Left forelimb (tissue), 1 donor: ENCODE measurements around the gene ARHGAP36.

Experiments
- DNase-seq: peaks from one replicate; pipeline ENCODE4 v3.0.0-alpha.2; 2018; ENCODE audit warnings: low spot score

The ARHGAP36 gene, protein sequence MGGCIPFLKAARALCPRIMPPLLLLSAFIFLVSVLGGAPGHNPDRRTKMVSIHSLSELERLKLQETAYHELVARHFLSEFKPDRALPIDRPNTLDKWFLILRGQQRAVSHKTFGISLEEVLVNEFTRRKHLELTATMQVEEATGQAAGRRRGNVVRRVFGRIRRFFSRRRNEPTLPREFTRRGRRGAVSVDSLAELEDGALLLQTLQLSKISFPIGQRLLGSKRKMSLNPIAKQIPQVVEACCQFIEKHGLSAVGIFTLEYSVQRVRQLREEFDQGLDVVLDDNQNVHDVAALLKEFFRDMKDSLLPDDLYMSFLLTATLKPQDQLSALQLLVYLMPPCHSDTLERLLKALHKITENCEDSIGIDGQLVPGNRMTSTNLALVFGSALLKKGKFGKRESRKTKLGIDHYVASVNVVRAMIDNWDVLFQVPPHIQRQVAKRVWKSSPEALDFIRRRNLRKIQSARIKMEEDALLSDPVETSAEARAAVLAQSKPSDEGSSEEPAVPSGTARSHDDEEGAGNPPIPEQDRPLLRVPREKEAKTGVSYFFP

DNA sequence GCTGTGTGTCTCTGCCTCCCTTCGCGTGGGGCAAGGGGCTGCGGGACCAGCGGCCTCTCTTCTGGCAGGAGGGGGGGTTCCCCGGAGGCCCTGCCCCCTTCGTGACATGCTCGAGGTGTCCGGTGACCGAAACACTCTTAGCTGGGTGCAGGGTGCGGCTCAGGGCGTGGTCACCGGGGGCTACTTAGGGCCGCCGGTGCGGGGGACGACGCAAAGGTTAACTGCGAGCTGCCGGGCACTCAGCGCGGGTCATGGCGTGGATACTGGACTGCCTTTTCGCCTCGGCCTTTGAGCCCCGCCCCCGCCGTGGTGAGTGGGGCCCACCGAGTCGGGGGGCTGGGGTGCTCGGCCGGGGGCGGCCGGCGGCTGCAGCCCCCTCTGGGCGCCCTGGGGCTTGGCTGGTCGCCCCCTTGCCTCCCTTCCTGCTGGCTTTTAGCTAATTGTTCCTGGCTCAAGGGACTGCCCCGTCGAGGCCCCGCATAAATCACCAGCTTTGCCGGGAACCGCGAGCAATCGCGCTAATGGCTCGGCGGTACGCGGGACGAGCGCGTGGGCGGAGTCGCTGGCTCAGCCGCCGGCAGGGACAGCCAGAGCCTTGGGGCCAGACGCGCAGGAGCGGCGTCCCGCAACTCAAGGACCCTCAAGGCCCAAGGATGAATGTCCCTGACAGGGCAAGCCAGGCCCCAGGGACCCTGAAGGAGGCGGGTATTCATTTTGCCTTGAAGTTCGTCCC lies at the start of gene ARHGAP36:
ARHGAP36 (plus strand) TSS at position 211 of the 733 bp plus-strand sequence. CDS start 23,320 bp downstream, outside the sequence.
- DNase-seq, result no peak

DNA sequence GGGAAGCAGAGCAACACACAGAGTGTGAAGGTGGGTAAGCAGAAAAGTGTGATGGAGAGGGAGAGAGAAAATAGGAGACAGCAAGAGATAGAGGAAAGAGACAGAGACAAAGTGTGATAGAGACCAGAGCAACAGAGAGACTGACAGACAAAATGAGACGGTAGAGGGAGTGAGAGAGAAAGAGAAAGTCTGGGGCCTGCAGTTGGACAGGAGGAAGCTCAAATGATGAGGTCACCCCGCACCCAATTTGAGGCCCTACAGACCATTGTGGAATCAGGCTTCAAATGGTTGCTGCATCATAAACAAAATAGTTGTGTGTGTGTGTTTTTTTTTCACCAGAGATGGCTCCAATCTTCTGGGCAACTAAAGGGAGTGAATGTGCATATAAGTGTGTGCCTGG lies 48.0 kb upstream of the ARHGAP36 start:
- no peak for DNase-seq

DNA sequence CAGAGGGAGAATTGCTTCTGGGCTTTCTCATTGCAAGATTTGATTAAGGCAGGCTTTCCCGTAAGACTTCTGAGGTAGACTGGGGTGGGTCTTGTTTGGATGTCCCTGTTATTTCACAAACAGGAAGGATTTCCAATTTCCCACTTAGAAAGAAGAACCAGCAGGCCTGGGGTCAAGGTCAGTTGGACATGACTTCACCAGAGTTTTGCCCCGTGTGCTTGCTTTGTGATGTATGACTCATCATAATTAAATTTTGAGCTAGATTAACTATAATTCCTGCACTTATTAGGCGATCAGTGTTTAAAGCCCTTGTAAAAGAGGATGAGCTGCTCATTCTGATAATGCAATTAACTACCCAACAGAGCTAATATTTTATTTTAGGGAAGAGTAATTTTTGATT lies 32.8 kb upstream of the ARHGAP36 start:
- DNase-seq, result no peak

DNA sequence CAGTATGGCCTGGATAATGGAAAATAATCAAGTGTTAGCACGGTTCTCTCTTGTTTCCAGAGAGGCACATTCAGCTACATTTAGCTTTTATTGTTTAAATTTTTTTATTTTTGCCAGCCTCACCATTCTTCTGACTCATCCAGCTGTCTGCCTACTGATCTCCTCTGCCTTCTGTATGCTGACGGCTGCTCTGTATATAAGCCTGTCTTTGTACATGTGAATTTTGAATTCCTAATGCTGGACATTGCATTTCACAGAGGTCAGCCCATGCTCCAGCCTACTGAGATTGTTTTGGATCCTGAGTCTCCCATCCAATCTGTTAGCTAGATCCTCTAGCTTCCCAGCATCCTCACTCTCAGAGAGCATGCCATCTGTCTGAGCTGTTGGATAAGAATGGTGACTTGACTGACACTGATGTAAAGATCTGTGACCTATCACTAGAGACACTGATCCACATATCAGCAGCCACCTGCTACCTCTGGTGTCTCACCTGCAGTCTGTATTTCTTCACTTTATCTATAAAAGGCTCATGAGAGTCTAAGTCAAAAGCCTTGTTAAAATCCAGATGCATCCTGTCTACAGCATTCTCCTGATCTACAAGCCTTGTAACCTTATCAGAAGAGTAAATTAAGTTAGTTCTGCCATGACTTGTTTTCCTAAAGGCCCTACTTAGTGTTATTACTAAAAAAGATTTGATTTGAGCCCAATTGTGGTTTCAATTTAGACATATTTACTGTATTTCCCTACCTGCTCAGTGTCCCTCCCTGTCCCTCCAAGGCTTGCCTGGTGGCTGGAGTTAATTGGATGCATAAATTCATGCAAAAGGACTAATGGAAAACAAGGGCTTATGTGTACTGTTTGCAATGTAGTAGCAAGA lies 25.6 kb upstream of the ARHGAP36 start:
- DNase-seq, result no peak

DNA sequence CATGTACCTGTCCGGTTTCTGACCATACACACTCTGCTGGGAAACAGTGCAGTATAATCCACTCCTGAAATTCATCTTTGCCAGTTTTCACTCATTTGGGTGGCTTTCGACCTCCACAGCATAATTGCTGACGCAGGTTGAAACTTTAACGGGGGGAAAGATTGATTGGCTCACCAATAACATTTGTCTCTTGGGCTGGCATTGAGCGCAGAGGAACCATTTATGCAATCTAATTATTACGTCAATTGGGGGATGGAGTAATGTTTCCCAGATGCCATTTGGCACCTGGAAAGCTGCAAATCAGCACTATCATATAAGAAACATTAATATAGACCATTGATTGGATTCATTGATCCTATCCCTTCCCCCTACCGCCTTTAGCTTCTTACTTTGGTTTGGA lies 24.1 kb upstream of the ARHGAP36 start:
- DNase-seq, result no peak

DNA sequence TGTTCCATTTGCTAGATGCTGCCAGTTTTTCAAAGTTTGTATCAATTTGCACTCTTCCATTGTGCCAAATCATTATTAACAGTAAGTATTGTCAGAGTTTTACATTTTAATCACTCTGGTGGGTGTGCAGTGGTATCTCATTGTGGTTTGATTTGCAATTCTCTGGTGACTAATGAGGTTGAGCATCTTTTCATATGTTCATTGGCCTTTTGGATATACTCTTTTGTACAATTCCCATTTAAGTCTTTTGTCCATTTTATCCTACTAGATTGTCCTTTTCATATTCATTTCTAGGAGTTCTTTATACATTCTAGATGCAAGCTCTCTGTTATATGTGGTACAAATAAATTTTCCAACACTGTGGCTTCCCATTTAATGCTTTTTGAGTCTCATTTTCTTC lies 17.4 kb upstream of the ARHGAP36 start:
- no peak for DNase-seq

DNA sequence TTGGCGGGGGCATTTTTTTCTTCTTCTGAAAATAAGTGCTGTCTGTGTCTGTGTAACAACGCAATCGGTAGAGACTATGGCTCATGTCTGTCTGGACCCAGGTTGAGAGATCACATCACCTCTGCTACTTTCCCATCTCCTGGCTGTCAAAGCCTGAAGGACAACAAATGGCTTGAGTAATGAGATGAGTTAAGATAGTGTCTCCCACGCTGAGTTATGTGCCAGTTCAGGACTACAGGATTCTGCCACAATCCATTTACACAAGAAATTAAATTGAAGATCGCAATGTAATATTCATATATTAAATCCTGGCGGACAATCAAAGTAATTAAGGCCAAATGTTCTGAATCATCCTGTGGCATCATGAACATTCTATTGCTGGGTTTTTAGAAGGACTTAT lies 16.5 kb upstream of the ARHGAP36 start:
- DNase-seq, result no peak

DNA sequence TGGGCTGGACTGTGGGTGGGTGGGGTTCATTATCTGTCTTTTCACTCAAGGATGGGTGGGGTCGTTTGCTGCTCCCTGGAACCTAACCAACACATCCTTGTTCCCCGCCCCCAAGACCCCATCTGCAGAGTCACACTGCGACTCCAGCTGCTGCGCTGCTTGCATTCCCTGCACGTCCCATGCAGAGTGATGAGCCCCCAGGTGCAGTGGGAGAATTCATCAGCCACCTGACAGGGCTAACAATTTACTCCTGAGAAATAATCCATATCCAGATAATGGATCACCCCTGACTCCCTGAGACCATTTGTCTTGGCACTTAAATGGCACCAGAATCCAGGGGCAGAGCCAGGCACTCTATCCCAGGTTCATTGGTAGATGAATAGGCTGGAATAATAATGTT lies 12.4 kb upstream of the ARHGAP36 start:
- DNase-seq, result no peak

DNA sequence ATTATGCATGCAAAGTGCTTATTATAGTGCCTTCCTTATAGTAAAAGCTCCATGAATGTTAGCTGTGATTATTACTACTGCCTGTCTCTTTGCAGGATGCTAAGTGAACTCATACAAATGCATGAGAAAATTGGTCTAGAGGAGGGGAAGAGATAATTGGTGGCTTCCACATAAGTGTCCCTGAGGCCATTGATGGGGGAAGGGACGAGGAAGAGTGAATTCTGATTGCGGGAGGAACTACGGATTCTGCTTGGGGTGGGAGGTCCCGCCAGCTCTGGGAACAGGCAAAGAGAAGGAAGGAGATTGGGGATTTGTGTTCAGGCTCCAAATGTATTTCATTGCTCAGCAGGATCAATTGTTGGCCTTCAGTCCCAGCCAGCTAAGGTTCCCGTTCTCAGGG lies 11.6 kb upstream of the ARHGAP36 start:
- DNase-seq, result no peak

DNA sequence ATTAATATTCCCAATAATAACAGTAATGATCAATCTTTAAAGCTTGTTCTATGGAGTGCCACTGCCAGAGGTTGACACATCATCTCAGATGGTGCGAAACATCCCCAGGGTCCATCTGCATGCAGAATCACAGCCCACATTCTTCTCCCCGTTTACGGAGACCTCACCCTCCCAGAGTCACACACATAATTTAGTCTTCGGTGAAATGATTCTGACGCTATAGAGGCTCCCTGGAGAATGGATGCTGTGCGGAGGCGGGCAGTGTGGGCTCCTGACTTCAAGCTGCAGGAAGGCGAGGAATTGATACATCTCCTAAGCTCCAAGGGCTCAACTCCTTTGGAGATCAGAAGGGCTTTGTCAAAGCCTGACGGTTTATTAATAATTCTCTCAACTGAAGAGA lies 11.0 kb upstream of the ARHGAP36 start:
- DNase-seq, result no peak

DNA sequence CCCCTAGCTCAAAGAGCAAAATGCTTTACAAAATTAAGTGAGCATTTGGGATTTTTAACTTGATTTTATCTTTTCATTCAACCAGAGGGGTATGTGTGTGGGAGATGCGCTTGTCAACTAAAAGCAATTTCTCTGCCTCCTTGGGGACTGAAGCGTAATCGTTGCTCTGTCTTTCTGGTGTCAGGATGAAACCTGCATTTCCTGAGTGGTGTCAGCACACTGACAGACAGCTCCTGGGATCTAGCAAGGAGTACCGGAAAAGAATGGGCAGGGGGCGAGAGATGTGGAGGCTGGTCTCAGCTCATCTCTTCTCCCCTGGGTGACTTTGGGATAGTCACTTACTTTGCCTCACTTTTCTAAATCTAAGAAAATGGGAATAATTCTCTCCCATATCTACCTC lies 5.1 kb upstream of the ARHGAP36 start:
- DNase-seq, result no peak

DNA sequence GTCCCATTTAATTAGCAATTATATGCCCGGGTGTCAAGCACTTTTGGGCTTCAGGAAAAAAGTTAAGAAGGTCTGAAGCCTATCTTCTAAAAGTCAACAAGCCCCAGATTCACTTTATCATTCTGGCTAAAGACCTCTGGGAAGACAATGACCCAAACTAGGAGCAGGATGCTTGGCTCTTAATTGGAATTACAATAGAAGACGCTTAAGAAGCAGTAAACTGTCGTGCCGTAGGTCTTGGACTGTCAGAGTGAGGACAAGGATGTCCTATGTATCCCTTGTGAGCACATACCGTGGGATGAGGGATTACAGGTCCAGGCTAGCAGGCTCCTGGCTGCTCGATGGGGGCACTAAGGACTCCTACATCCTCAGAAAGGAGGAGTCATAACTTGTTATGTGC lies 3.2 kb upstream of the ARHGAP36 start:
- DNase-seq, result no peak

DNA sequence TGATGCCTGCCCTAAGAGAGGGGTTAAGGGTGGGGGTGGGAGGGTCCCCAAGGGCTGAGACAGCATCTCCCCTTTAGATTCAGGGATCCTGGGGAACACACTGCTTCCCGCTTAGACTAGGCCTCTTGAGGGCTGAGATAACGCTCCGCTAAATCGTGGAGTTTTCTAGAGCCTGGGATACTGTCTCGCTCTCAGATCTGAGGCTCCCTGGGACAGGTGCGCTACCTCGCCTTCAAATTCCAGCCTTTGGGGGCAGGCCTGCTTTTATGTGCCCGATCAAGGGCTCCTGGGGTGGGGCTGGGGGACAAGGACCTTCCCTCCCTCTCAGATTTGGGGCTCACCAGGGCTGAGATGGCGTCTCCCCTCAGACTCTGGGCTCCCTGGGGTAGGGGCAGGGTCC lies 440 bp upstream of the ARHGAP36 start:
- DNase-seq, result no peak

DNA sequence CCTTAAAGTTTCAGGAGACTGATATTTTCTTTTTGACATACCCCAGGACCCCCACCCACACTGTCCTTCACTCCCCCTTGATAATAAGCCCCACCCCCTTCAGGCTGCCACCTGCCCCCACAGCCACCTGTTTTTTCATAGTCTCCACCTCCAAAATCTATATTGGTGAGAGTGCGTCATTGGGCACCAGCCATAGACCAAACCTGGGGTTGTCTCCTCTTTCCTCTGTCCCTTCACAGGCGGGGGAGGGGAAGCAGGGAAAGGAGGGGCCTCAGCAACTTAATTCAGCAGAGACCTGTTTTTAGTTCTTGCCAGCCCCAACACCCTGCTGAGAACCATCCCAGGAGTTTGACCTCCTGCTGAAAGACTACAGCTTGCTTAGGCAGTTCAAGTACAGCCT lies 1.1 kb downstream of the ARHGAP36 start:
- DNase-seq, result no peak

DNA sequence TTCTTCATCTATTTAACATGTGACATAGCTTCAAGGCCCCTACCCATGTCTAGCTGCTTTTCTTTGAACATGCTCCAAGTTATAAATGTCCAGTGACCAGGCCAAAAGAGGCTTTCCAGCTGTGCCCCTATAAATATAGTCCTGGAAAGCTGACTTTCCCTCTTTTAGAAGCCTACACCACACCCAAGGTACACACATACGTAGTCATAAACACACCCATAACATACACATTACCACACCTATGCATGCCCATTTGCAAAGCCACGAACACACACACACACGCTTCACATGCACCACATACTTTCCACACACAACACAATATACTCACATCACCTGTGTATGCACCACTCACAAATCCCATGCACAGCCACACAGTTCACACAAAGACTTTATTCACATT lies 2.0 kb downstream of the ARHGAP36 start:
- no peak for DNase-seq

DNA sequence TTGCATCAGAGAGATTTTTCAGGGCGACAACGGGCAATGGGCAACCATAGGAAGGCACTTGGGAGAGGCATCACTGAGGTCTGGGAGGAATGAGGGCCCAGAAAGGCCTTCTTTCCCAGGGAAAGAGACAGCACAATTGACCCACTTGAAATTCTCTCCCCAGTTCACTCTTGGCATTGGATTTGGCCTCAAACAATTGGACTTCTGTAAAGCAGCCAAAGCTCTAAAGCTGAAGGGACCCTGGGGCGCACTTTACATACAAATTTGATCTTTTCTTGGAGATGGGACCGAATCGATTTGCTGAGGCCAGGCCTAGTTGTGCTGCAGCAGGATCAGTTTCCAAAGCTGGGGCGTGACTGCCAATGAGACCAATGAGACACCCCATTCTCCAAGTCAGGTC lies 3.2 kb downstream of the ARHGAP36 start:
- DNase-seq, result no peak

DNA sequence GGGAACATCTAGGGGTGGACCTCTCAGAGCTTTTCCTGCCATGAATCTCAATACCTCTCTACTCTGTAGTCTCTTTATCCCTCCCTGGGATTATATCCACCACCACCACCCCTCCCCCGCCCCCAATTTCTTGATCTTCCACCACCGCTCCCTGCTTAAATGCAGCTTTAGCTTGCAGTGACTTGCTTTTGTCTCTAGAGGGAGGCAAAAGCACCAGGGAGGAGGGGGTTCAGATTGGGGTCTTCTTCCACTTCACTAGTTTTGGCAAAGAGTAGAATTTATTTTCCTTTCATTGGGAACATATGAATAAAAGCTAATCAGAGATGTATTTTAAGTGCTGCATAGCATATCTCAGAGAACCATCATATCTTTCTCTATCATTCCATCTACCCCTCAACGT lies 5.5 kb downstream of the ARHGAP36 start:
- DNase-seq, result no peak

DNA sequence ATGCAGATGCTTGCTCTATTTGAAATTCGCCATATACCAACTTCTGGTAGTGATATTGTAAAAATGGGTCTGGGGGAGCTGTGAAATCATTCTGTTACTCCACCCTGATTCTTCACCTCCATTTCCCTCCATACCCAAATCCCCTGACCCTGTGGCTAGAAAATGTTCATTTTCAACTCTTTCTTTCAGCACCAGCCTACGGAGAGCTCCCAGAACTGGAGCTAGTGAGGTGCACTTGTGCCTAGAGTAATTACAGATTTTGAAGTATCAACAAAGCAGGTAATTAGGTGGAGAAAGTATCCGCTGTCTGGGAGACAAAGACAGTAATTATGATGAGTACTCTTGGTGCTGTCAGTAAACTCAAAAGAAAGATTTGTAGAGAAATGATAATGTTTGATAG lies 8.1 kb downstream of the ARHGAP36 start:
- DNase-seq, result no peak

DNA sequence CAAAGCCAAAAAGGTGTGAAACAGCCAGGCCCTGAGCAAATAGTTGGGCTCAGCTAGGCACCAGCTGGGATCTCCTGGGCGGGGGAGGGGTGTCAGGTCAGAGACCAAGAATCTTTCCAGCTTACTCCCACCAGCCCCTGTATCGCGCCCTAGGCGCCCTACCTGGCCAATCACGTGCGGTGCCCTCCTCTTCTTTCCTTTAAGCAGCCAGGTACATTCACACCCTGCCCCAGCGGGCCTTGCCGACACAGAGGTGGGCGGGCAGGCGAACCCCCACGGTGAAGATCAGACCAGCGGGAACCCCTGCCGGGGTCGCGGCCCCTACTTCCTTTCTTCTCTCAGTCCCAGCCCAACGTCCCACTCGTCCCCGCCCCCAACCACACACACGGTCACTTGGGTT lies 9.1 kb downstream of the ARHGAP36 start:
- no peak for DNase-seq

DNA sequence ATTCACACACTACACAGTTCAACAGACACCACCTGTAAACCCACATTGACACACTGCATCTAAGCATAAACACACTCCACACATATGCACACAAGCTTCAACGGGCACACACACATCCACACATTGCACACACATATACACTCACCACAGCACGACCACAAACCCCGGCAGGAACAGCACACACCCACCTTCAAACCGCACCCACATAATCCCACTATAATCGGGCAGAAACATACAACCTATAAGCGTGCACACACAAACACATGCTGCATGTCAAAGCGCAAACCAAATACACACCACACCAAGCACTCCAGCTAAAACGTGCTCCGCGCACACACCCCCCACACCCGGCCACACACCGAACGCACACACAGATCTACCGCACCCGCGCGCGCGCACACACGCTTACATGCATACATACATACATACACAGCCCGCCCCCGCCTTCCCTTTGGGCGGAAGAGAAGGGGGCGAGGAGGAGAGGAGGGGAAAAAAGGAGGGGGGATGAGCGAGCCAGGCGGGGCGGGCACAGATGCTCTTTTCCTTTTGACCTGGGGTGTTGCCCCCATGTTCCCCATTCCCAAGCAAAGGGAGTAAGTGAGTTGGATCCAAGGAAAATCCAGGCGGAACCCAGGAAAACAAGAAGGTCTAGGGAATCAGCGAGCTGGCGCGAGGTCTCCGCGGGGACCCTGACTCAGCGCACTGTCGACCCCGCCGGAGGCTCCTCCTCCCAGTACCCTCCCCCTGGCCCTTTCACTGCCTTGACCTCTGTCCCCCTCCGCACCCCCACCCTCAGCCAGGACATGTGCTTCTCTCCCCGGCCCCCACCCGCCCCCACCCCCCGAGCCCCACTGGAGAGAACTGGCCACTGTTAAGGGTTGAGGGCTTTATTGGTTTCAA lies 9.9 kb downstream of the ARHGAP36 start:
- no peak for DNase-seq
